Measurements from ENCODE around the gene GDF7. TPM values are rescaled to one million over a fixed set of nuclear protein-coding genes. Genes with fewer than 3 reads are reported as not detected.

GDF7 gene
- total and polyA plus RNA-seq, 4 donors = 0.74 to 1.7 (median 1.2) TPM

- Histone ChIP-seq H3K27ac (ENCODE audit: low read depth, low read length) (no peak overlapping the region), H3K27me3 (ENCODE audit: control insufficient read depth, insufficient read depth, low read length) (no peaks in the 10 kb centered on the region), H3K9me3 (ENCODE audit: control insufficient read depth, insufficient read depth, low read length) (no peaks in the 10 kb centered on the region), H3K4me3 (ENCODE audit: low read depth, low read length) (no peak overlapping the region), H3K36me3 (ENCODE audit: control insufficient read depth, insufficient read depth, low read length) (peaks cover 58% of the 10 kb centered on the region), H3K4me1 (ENCODE audit: control insufficient read depth, insufficient read depth, low read length) (peaks cover 38% of the 10 kb centered on the region)
- no peak for DNase-seq (ENCODE audit: low read depth in 4 of 6, low spot score in 6 of 6)
- WGBS (ENCODE audit: insufficient coverage) = 85% methylated on average over 16 of the region's 16 CpGs
Measured at GRCh38 chr2:20627712-20628380, 39.1 kb upstream of the GDF7 start.

DNA sequence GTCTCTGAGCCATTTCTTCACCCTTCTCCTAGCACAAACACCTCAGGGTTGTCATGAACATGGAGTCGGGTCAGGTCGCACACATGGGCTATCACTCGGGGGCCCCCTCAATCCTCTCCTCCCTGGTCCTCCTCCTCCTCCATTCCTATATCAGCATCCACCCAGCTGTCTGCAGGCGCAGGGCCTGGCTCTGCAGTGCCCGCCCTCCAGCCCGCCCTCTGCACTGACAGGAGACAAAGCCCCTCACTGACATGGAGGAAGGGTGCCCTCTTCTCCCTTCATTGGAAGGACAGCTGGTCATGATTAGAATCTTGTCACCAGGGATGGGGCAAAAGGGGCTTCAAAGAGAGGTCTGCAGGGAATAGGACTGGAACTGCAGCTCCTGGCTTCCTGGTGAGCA is 37.8 kb upstream of the GDF7 start:
- Histone ChIP-seq H3K36me3 (ENCODE audit: control insufficient read depth, insufficient read depth, low read length) (peaks cover 53% of the 10 kb centered on the region), H3K4me1 (ENCODE audit: control insufficient read depth, insufficient read depth, low read length) (peaks cover 38% of the 10 kb centered on the region), H3K9me3 (ENCODE audit: control insufficient read depth, insufficient read depth, low read length) (no peaks in the 10 kb centered on the region), H3K27me3 (ENCODE audit: control insufficient read depth, insufficient read depth, low read length) (no peaks in the 10 kb centered on the region), H3K27ac (ENCODE audit: low read depth, low read length) (no peak overlapping the region), H3K4me3 (ENCODE audit: low read depth, low read length) (no peak overlapping the region)
- 81% methylated on average over 6 of the region's 6 CpGs for WGBS (ENCODE audit: insufficient coverage)
- DNase-seq (ENCODE audit: low read depth in 4 of 6, low spot score in 6 of 6) = no peak

DNA sequence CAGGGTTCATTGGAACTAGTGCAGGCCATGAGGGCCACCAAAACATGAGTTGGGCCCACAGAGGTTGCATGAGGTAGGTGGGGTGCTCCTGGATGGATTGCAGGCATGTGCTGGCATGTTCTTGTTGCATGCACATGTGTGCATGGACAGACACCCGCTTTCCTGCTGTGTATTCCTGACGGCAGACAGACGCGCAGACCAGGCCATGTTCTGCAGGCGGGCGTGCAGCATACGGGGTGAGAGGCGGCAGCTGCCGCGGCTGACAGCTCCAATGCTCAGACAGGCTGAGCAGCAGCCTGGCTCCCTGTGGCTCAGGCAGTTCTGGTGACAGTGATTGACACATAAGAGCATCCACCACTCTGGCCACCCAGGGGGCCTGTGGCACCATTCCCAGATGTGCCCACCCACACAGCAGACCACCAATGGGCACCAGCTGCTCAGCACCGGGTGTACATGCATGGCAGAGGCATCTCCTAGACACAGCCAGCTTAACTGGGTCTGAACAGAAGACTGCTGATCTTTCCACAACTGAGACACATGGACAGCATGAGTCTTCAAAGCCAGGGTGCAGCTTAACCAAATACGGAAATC is 37.3 kb upstream of the GDF7 start:
- Histone ChIP-seq H3K4me1 (ENCODE audit: control insufficient read depth, insufficient read depth, low read length) (peaks cover 43% of the 10 kb centered on the region), H3K27me3 (ENCODE audit: control insufficient read depth, insufficient read depth, low read length) (no peaks in the 10 kb centered on the region), H3K4me3 (ENCODE audit: low read depth, low read length) (no peak overlapping the region), H3K9me3 (ENCODE audit: control insufficient read depth, insufficient read depth, low read length) (no peaks in the 10 kb centered on the region), H3K27ac (ENCODE audit: low read depth, low read length) (no peak overlapping the region), H3K36me3 (ENCODE audit: control insufficient read depth, insufficient read depth, low read length) (peaks cover 51% of the 10 kb centered on the region)
- peak in 2 of 6 donors; percentile 74 to 90 for DNase-seq (ENCODE audit: low read depth in 4 of 6, low spot score in 6 of 6)
- WGBS (ENCODE audit: insufficient coverage) = 43% methylated on average over 11 of the region's 12 CpGs

GRCh38 chr2:20630967-20631366 is 36.0 kb upstream of the GDF7 start:
- H3K9me3 ChIP-seq (ENCODE audit: control insufficient read depth, insufficient read depth, low read length) = no peaks in the 10 kb centered on the region
- no peaks in the 10 kb centered on the region for H3K27me3 ChIP-seq (ENCODE audit: control insufficient read depth, insufficient read depth, low read length)
- peaks cover 45% of the 10 kb centered on the region for H3K36me3 ChIP-seq (ENCODE audit: control insufficient read depth, insufficient read depth, low read length)
- no peak overlapping the region for H3K4me3 ChIP-seq (ENCODE audit: low read depth, low read length)
- H3K4me1 ChIP-seq (ENCODE audit: control insufficient read depth, insufficient read depth, low read length) = peaks cover 44% of the 10 kb centered on the region
- 100% methylated on average over 4 of the region's 4 CpGs for WGBS (ENCODE audit: insufficient coverage)
- no peak overlapping the region for H3K27ac ChIP-seq (ENCODE audit: low read depth, low read length)
- DNase-seq (ENCODE audit: low read depth in 4 of 6, low spot score in 6 of 6) = no peak

- WGBS (ENCODE audit: insufficient coverage) = 90% methylated on average over 6 of the region's 6 CpGs
Measured at GRCh38 chr2:20631617-20632307, 35.2 kb upstream of the GDF7 start.

GRCh38 chr2:20632446-20632990 is 34.4 kb upstream of the GDF7 start:
- H3K27ac ChIP-seq (ENCODE audit: low read depth, low read length) = no peak overlapping the region
- peaks cover 41% of the 10 kb centered on the region for H3K4me1 ChIP-seq (ENCODE audit: control insufficient read depth, insufficient read depth, low read length)
- 97% methylated on average over 5 of the region's 7 CpGs for WGBS (ENCODE audit: insufficient coverage)

More at GRCh38 chr2:20631617-20632307, 35.2 kb upstream of the GDF7 start:
- Histone ChIP-seq H3K4me3 (ENCODE audit: low read depth, low read length) (no peak overlapping the region), H3K9me3 (ENCODE audit: control insufficient read depth, insufficient read depth, low read length) (no peaks in the 10 kb centered on the region), H3K36me3 (ENCODE audit: control insufficient read depth, insufficient read depth, low read length) (peaks cover 44% of the 10 kb centered on the region), H3K27ac (ENCODE audit: low read depth, low read length) (no peak overlapping the region), H3K4me1 (ENCODE audit: control insufficient read depth, insufficient read depth, low read length) (peaks cover 40% of the 10 kb centered on the region), H3K27me3 (ENCODE audit: control insufficient read depth, insufficient read depth, low read length) (no peaks in the 10 kb centered on the region)
- no peak for DNase-seq (ENCODE audit: low read depth in 4 of 6, low spot score in 6 of 6)

GRCh38 chr2:20633001-20633400 is 33.9 kb upstream of the GDF7 start:
- H3K27ac ChIP-seq (ENCODE audit: low read depth, low read length) = no peak overlapping the region
- H3K4me3 ChIP-seq (ENCODE audit: low read depth, low read length) = no peak overlapping the region
- H3K27me3 ChIP-seq (ENCODE audit: control insufficient read depth, insufficient read depth, low read length) = no peaks in the 10 kb centered on the region
- WGBS (ENCODE audit: insufficient coverage) = 100% methylated on average over 3 of the region's 4 CpGs
- H3K36me3 ChIP-seq (ENCODE audit: control insufficient read depth, insufficient read depth, low read length) = peaks cover 51% of the 10 kb centered on the region
- no peak for DNase-seq (ENCODE audit: low read depth in 4 of 6, low spot score in 6 of 6)
- no peaks in the 10 kb centered on the region for H3K9me3 ChIP-seq (ENCODE audit: control insufficient read depth, insufficient read depth, low read length)
- H3K4me1 ChIP-seq (ENCODE audit: control insufficient read depth, insufficient read depth, low read length) = peaks cover 41% of the 10 kb centered on the region

More at GRCh38 chr2:20632446-20632990, 34.4 kb upstream of the GDF7 start:
- DNase-seq (ENCODE audit: low read depth in 4 of 6, low spot score in 6 of 6) = no peak
- H3K4me3 ChIP-seq (ENCODE audit: low read depth, low read length) = no peak overlapping the region
- H3K9me3 ChIP-seq (ENCODE audit: control insufficient read depth, insufficient read depth, low read length) = no peaks in the 10 kb centered on the region
- H3K27me3 ChIP-seq (ENCODE audit: control insufficient read depth, insufficient read depth, low read length) = no peaks in the 10 kb centered on the region
- H3K36me3 ChIP-seq (ENCODE audit: control insufficient read depth, insufficient read depth, low read length) = peaks cover 46% of the 10 kb centered on the region

- WGBS (ENCODE audit: insufficient coverage) = 91% methylated on average over 18 of the region's 18 CpGs
- Histone ChIP-seq H3K9me3 (ENCODE audit: control insufficient read depth, insufficient read depth, low read length) (no peaks in the 10 kb centered on the region), H3K4me1 (ENCODE audit: control insufficient read depth, insufficient read depth, low read length) (peaks cover 41% of the 10 kb centered on the region)
Measured at GRCh38 chr2:20633794-20634506, 33.0 kb upstream of the GDF7 start.

GRCh38 chr2:20634507-20635112 is 32.3 kb upstream of the GDF7 start:
- H3K27me3 ChIP-seq (ENCODE audit: control insufficient read depth, insufficient read depth, low read length) = no peaks in the 10 kb centered on the region
- H3K36me3 ChIP-seq (ENCODE audit: control insufficient read depth, insufficient read depth, low read length) = peaks cover 58% of the 10 kb centered on the region
- peak in 2 of 6 donors; percentile 17 to 45 for DNase-seq (ENCODE audit: low read depth in 4 of 6, low spot score in 6 of 6)
- WGBS (ENCODE audit: insufficient coverage) = 67% methylated on average over 9 of the region's 9 CpGs
- no peak overlapping the region for H3K4me3 ChIP-seq (ENCODE audit: low read depth, low read length)
- H3K9me3 ChIP-seq (ENCODE audit: control insufficient read depth, insufficient read depth, low read length) = no peaks in the 10 kb centered on the region
- H3K27ac ChIP-seq (ENCODE audit: low read depth, low read length) = peak overlapping the region; percentile 36
- H3K4me1 ChIP-seq (ENCODE audit: control insufficient read depth, insufficient read depth, low read length) = peaks cover 39% of the 10 kb centered on the region

More at GRCh38 chr2:20633794-20634506, 33.0 kb upstream of the GDF7 start:
- no peaks in the 10 kb centered on the region for H3K27me3 ChIP-seq (ENCODE audit: control insufficient read depth, insufficient read depth, low read length)
- no peak overlapping the region for H3K27ac ChIP-seq (ENCODE audit: low read depth, low read length)
- no peak overlapping the region for H3K4me3 ChIP-seq (ENCODE audit: low read depth, low read length)
- H3K36me3 ChIP-seq (ENCODE audit: control insufficient read depth, insufficient read depth, low read length) = peaks cover 60% of the 10 kb centered on the region
- no peak for DNase-seq (ENCODE audit: low read depth in 4 of 6, low spot score in 6 of 6)
